Keratinocyte (primary cell): ENCODE results near the gene LCN2. TPM values are rescaled to one million over a fixed set of nuclear protein-coding genes. Genes with fewer than 3 reads are reported as not detected.

Experiments used
- DNase-seq: peaks from one replicate; pipeline ENCODE4 v3.0.0-alpha.2; 2011; ENCODE audit warnings: low read depth, missing footprints, low spot score
- FAIRE-seq: peaks from 2 replicates; lab custom pipeline; 2011; peaks lifted over from hg19 to GRCh38; lab: Jason Lieb, UNC
- H2AFZ ChIP-seq: 2 replicates; pipeline ENCODE4 v1.6.0; 2012; ENCODE audit warnings: low read length, control low read depth, inconsistent platforms; ENCODE audit not compliant: control insufficient read depth
- H3K27ac ChIP-seq: 2 replicates; pipeline ENCODE4 v1.5.1; 2011; ENCODE audit warnings: low read length; ENCODE audit not compliant: control insufficient read depth, insufficient read depth
- H3K27me3 ChIP-seq: 3 replicates; pipeline ENCODE4 v1.6.0; 2011; ENCODE audit warnings: low read length; ENCODE audit not compliant: control insufficient read depth, insufficient read depth; ENCODE audit errors: extremely low read depth
- H3K36me3 ChIP-seq, 2 experiments: 2 replicates in 1 of 2; 3 replicates in 1 of 2; pipeline ENCODE4 v1.5.1; 2011; ENCODE audit warnings: low read length in 2 of 2, mild to moderate bottlenecking in 1 of 2; ENCODE audit not compliant: control insufficient read depth in 2 of 2, insufficient read depth in 2 of 2; ENCODE audit errors: extremely low read depth in 1 of 2
- H3K4me1 ChIP-seq: 3 replicates; pipeline ENCODE4 v1.5.1; 2011; ENCODE audit warnings: low read length; ENCODE audit not compliant: control insufficient read depth, insufficient read depth; ENCODE audit errors: extremely low read depth
- H3K4me2 ChIP-seq: 3 replicates; pipeline ENCODE4 v1.6.0; 2011; ENCODE audit warnings: low read depth, low read length; ENCODE audit not compliant: control insufficient read depth, insufficient read depth; ENCODE audit errors: extremely low read depth
- H3K4me3 ChIP-seq, 3 experiments: fragments of 200-600 bp in 1 of 3; sonication (generic) in 1 of 3; 2 replicates in 2 of 3; 3 replicates in 1 of 3; pipeline ENCODE4 v1.5.1; 2011 to 2016; ENCODE audit warnings: low read length in 3 of 3, mild to moderate bottlenecking in 3 of 3, control low read depth in 2 of 3, inconsistent platforms in 1 of 3, low read depth in 1 of 3, mixed read lengths in 1 of 3, mixed run types in 1 of 3, moderate library complexity in 1 of 3; ENCODE audit not compliant: control insufficient read depth in 2 of 3, insufficient read depth in 2 of 3; ENCODE audit errors: extremely low read depth in 1 of 3
- H3K79me2 ChIP-seq: 2 replicates; pipeline ENCODE4 v1.6.0; 2012; ENCODE audit warnings: low read length; ENCODE audit not compliant: control insufficient read depth, insufficient read depth
- H3K9ac ChIP-seq: 3 replicates; pipeline ENCODE4 v1.6.0; 2011; ENCODE audit warnings: low read length; ENCODE audit not compliant: control insufficient read depth, insufficient read depth; ENCODE audit errors: extremely low read depth
- H3K9me1 ChIP-seq: 3 replicates; pipeline ENCODE4 v1.6.0; 2011; ENCODE audit warnings: low read length; ENCODE audit not compliant: control insufficient read depth, insufficient read depth; ENCODE audit errors: extremely low read depth
- H3K9me3 ChIP-seq: 2 replicates; pipeline ENCODE4 v1.5.1; 2012; ENCODE audit warnings: low read depth, low read length; ENCODE audit not compliant: control insufficient read depth
- H4K20me1 ChIP-seq: 3 replicates; pipeline ENCODE4 v1.6.0; 2011; ENCODE audit warnings: low read length; ENCODE audit not compliant: control insufficient read depth, insufficient read depth; ENCODE audit errors: extremely low read depth
- CTCF ChIP-seq, 3 experiments: IDR thresholded peaks in 1 of 3; conservative IDR thresholded peaks in 1 of 3; optimal IDR thresholded peaks in 1 of 3; 2 replicates in 2 of 3; 3 replicates in 1 of 3; pipeline versions ENCODE3 to v1.5.1; 2011; ENCODE audit warnings: low read length in 3 of 3, mild to moderate bottlenecking in 3 of 3, moderate library complexity in 2 of 3, control low read depth in 1 of 3, inconsistent platforms in 1 of 3; ENCODE audit not compliant: insufficient read depth in 2 of 3; ENCODE audit errors: extremely low read depth in 1 of 3
- EZH2 ChIP-seq: IDR thresholded peaks from one replicate; pipeline ENCODE4 v1.6.1; 2012; ENCODE audit warnings: inconsistent platforms, mild to moderate bottlenecking, low read length, moderate library complexity
- dilution Hi-C: fragments of 300-500 bp; cut with MboI; formaldehyde crosslinking; loops from one replicate; pipeline ENCODE4 v1.7.0; 2020; ENCODE audit warnings: low sequenced_read_pairs; ENCODE audit not compliant: extremely low pct_ligation_motif_present
- polyA plus RNA-seq, 5 experiments: library from polyadenylated mRNA; depleted of rRNA in 3 of 5; stranded (reverse) in 3 of 5; stranded (forward) in 1 of 5; unstranded in 1 of 5; fragments of >200 nt; gene quantifications; 1 replicate in 1 of 5; 2 replicates in 3 of 5; 3 replicates in 1 of 5; pipeline versions ENCODE4 v1.2.1 to v1.2.3, GENCODE V29; 2011 to 2012; ENCODE audit warnings: missing spikeins in 2 of 5, low read depth in 1 of 5, low replicate concordance in 1 of 5

The LCN2 gene
- polyA plus RNA-seq, 1 donor (not counting 4 experiments of a cell fraction or from before 2014, with no cell fraction given): 28.9 TPM

GRCh38 chr9:128120741-128121465, 28.4 kb upstream of the LCN2 start:
- dilution Hi-C loops: no loop called here
- peaks cover 10% of the 10 kb centered on the region for H3K4me1 ChIP-seq
- H3K4me2 ChIP-seq: no peak overlapping the region
- FAIRE-seq (no peak), DNase-seq (no peak)
- H3K36me3 ChIP-seq: peaks cover 20 to 31% of the 10 kb centered on the region in 2 experiments
- no peak overlapping the region for H3K9ac ChIP-seq
- no peaks in the 10 kb centered on the region for H3K9me1 ChIP-seq
- TF ChIP-seq CTCF (optimal IDR thresholded peaks at IDR 0.05 in 1 of 3, IDR thresholded peaks at IDR 0.05 in 1 of 3, conservative IDR thresholded peaks at IDR 0.05 in 1 of 3; ENCODE audit: extremely low read depth in 1 of 3, insufficient read depth in 2 of 3, low read length in 3 of 3) (no peak), EZH2 (no peak)
- H4K20me1 ChIP-seq: peaks cover under 1% of the 10 kb centered on the region
- no peak overlapping the region for H2AFZ ChIP-seq
- no peaks in the 10 kb centered on the region for H3K27me3 ChIP-seq
- H3K27ac ChIP-seq: no peak overlapping the region
- H3K9me3 ChIP-seq: no peaks in the 10 kb centered on the region
- H3K4me3 ChIP-seq: no peak overlapping the region
- H3K79me2 ChIP-seq: peaks cover 13% of the 10 kb centered on the region

- H3K27me3 ChIP-seq: no peaks in the 10 kb centered on the region
- no peak overlapping the region for H3K27ac ChIP-seq
- peaks cover 20 to 31% of the 10 kb centered on the region in 2 experiments for H3K36me3 ChIP-seq
- no peak overlapping the region for H3K9ac ChIP-seq
- H3K9me1 ChIP-seq: no peaks in the 10 kb centered on the region
- H4K20me1 ChIP-seq: peaks cover 3% of the 10 kb centered on the region
- H3K79me2 ChIP-seq: peaks cover 16% of the 10 kb centered on the region
- H2AFZ ChIP-seq: no peak overlapping the region
- no peak for TF ChIP-seq EZH2
- TF ChIP-seq CTCF (optimal IDR thresholded peaks at IDR 0.05 in 1 of 3, IDR thresholded peaks at IDR 0.05 in 1 of 3, conservative IDR thresholded peaks at IDR 0.05 in 1 of 3; ENCODE audit: extremely low read depth in 1 of 3, insufficient read depth in 2 of 3, low read length in 3 of 3): no peak
- no peak overlapping the region for H3K4me2 ChIP-seq
- dilution Hi-C loops: no loop called here
- DNase-seq (no peak), FAIRE-seq (no peak)
- no peaks in the 10 kb centered on the region for H3K9me3 ChIP-seq
- H3K4me3 ChIP-seq: no peak overlapping the region
- H3K4me1 ChIP-seq: peaks cover 14% of the 10 kb centered on the region
Observed at GRCh38 chr9:128121466-128121810, 27.8 kb upstream of the LCN2 start.
